Brain pericyte (primary cell): ENCODE measurements around the gene LNX1.

Experiments
- DNase-seq: peaks from one replicate; pipeline ENCODE4 v3.0.0-alpha.2; 2012; ENCODE audit warnings: low read depth, low spot score

The LNX1 gene

GRCh38 chr4:53573696-53574095 lies 17.6 kb downstream of the LNX1 start:
- no peak for DNase-seq

DNA sequence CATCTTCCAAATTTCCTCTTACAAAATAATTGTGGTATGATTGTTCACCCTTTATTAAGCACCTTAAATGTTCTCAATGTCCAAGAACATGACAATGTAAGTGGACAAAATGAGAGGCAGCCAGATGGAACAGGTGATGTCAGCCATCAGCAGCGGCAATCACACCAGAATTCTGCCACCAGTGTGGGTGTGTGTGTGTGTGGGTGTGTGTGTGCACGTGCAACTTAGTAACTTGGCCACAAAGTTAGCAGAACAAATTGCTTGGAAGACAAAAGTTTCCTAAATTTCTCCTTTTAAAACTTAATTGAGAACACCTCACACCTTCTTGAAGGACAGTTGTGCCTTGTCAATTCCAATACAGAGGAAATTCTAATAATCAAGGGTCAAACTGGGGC lies 18.7 kb downstream of the LNX1 start:
- DNase-seq = no peak

GRCh38 chr4:53571936-53572599 lies 19.2 kb downstream of the LNX1 start:
- no peak for DNase-seq

DNA sequence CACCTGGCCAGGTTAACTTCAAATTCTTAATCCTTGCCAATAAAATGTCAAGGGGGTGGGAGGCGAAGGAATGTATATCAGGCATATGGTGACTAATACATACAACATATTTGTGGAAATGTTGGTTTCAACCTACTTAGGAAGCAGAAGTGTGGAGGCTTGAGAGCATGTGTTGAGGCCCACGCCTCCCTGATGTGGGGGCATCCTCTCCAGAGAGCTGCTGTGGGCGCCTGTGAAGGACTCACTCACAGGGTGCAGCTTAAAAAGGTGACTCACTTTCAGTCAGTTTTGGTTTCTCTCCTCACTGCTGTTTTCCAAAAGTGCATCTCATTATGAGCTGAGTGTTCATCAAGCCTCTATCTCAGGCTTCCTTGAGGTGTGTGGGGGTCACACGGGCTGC lies 27.5 kb downstream of the LNX1 start:
- DNase-seq = no peak

- DNase-seq = no peak
These were observed 28.9 kb downstream of the LNX1 start for GRCh38 chr4:53562409-53562808.

DNA sequence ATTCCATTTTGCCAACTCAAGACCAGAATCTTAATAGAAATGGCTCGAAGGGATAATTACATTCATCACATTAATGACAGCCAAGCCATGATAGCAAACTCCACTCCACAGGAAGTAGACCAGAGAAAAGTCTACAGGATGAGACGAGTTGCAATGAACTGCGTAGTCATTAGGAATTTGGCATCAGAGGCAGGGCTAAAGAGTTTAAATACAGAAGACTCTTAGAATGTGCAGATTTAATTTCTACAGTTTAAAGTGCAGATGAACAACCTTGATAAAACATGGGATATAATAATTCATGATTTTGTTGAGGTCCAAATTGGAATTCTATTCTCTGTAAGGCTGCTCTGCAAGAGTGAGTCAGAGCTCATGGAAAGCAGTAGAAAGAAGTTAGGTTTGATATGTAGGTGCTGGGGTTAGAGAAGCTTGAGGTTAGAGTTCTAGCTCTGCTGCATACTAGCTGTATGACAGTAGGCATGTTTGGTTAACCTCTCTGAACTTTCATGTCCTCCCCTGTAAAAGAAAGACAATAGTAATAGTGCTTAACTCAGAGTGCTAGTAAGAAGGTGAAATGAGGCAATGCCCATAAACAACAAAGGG lies 32.2 kb downstream of the LNX1 start:
- no peak for DNase-seq

DNA sequence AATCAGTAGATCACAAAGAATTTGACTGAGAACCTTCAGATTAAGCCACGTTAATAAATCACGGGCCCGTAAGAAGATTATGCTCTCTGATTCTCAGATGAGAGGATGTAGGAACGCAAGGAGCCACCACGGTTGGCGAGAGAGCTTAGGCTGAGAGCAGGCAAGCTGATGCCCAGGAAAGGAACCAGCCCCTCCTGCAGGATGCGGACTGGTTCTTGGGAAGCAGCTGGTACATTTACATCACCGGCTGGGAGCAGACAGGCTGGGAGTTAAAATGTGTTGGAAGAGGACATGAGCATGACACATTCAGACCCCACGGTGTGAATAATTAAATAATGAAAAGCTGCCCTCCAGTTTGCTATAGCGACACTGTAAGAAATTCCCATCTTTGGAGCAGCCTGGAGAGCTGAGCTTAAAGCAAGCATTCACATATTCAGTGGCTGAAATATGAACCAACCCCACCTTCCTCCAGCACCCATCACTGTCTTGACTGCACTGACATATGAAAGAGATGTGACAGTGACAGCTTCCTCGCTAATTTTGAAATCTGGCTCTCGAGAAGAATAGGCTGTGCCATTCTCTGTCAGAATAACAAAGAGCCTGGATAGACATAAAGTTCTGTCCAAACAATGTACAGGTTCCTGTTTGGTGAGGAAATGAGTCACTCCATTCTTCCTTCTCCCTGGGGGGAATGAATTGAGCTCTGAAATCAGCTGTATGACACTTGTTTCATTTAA lies 33.1 kb downstream of the LNX1 start:
- no peak for DNase-seq

- DNase-seq = no peak
These were observed 33.6 kb downstream of the LNX1 start for GRCh38 chr4:53557669-53558064.

GRCh38 chr4:53556651-53557050 lies 34.6 kb downstream of the LNX1 start:
- no peak for DNase-seq

GRCh38 chr4:53553486-53554210 lies 37.6 kb downstream of the LNX1 start:
- no peak for DNase-seq

GRCh38 chr4:53552711-53553110 lies 38.6 kb downstream of the LNX1 start:
- no peak for DNase-seq

DNA sequence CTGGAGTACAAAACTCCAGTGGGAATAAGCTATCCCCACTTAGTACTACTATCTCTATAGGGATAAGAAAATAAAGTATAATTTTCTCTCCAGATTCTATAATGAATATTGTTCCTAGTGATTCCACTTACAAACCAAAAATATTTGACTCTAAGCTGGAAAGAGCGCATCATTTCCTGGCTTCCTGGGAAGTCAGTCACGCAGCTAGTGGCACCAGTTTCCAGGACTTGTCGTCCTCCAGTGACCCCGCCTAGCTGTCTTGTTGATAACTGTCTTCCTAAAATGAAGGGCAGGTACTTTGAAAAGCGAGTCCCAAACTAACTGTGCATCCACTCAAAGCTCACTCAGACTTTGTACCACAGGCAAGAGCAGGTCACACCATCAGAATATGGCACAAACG lies 39.3 kb downstream of the LNX1 start:
- no peak for DNase-seq

DNA sequence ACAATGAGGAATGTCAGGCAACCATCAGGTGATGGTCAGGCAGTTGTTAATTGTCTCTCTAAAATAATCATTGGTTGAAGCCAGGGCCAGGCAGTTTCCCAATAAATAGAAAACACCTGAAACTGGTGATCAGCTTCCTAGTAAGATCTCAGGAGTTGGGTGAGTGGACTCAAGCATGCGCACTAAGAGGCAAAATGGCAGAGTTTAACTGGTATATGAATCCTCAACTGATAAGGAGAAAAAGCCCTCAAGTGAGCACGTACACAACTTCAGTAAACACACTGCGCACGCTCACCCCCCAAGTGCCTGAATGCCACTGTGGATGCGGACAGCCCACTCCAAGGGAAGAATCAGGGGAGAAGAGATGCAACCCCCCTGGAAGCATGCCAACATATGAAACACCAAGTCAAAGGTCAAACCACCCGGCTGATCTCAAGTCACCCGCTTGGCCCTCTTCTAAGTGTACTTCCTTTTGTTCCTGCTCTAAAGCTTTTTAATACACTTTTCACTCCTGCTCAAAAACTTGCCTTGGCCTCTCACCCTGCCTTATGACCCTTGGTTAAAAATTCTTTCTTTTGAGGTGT lies 39.9 kb downstream of the LNX1 start:
- DNase-seq = no peak

- DNase-seq = no peak
These were observed 42.6 kb downstream of the LNX1 start for GRCh38 chr4:53548662-53549061.

DNA sequence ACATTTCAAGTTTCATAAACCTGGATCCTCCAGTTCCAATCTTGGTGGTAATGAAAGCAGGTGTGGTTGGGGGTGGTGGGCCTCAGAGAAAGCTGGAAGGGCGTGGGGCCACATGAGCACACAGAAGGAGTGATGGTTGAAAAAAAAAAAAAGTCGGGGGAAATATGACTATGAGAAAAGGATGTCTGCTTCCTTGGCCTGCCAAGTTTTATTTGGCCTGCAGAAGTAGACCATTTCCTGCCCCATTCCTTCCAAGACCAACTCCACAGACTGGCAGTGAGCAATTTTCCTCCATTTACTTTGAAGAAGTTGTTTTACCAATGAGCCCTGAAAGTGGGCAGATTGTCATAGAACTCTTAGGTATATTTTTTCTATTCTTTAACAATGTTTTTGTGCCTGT lies 43.3 kb downstream of the LNX1 start:
- no peak for DNase-seq

- DNase-seq = no peak
These were observed 45.2 kb downstream of the LNX1 start for GRCh38 chr4:53545942-53546581.

DNA sequence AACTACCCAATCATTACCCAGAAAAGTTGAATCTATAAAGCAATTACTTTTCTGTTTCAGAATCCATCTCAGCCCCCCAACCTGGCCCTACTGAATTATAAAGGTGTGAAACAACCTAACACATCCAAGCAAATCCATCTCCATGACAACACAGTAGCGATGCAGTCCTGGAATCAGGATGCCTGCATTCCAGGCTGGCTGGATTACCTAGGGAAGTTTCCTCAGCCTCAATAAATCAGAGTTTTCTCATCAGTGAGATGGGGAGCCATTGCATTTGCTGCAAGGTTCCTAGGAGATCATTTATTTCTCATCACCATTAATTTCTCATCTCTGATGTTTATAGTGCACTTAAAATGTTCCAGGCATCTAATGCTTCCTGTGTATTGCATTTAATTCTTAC lies 46.0 kb downstream of the LNX1 start:
- DNase-seq = no peak

DNA sequence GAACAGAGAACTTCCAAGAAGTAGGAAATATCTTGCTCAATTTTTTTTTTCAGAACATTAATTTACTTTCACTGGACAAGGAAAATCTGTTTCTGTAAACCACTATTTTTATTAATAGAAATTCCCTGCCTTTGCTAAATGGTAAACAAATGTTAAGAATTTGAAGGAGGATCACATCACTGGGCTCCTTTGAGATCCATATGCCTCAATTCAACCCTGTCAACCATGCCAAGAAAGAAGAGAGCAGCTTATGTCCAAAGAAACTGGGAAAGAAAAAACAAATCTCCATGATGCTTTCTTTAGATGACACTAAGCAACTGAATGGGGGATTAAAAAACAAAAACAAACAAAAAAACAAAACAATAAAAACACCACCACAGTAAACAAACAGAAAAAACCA lies 47.7 kb downstream of the LNX1 start:
- DNase-seq = no peak

GRCh38 chr4:53541577-53542206 lies 49.6 kb downstream of the LNX1 start:
- DNase-seq = peak; percentile 43

GRCh38 chr4:53538756-53539155 lies 52.5 kb downstream of the LNX1 start:
- no peak for DNase-seq

- no peak for DNase-seq
These were observed 53.7 kb downstream of the LNX1 start for GRCh38 chr4:53537606-53538005.
